ENCODE results near the gene SSR1. TPM values are rescaled to one million over a fixed set of nuclear protein-coding genes. Genes with fewer than 3 reads are reported as not detected.
"Not testable (repeated sequence)": the region's sequence is repeated elsewhere in the genome, so short reads cannot be mapped to it uniquely, and the experiment has no call there.

The SSR1 gene
- total RNA-seq, 1 donor from 2014 or later, result 150 TPM

- no peak for DNase-seq (ENCODE audit: low spot score)
Observed at GRCh38 chr6:7282097-7282906, 30.7 kb downstream of the SSR1 start.

GRCh38 chr6:7276199-7276524 lies 36.8 kb downstream of the SSR1 start:
- no peak for DNase-seq (ENCODE audit: low spot score)

- not testable (repeated sequence) for DNase-seq (ENCODE audit: low spot score)
Observed at GRCh38 chr6:7274525-7274924, 38.5 kb downstream of the SSR1 start.

GRCh38 chr6:7273709-7274108 lies 39.3 kb downstream of the SSR1 start:
- DNase-seq (ENCODE audit: low spot score), result no peak

GRCh38 chr6:7271205-7271534 lies 41.8 kb downstream of the SSR1 start:
- no peak for DNase-seq (ENCODE audit: low spot score)

- DNase-seq (ENCODE audit: low spot score), result no peak
Observed at GRCh38 chr6:7270320-7271204, 42.4 kb downstream of the SSR1 start.

- DNase-seq (ENCODE audit: low spot score), result no peak
Observed at GRCh38 chr6:7269816-7270215, 43.2 kb downstream of the SSR1 start.

GRCh38 chr6:7268816-7269555 lies 44.0 kb downstream of the SSR1 start:
- DNase-seq (ENCODE audit: low spot score), result no peak

GRCh38 chr6:7268362-7268761 lies 44.6 kb downstream of the SSR1 start:
- no peak for DNase-seq (ENCODE audit: low spot score)

- DNase-seq (ENCODE audit: low spot score), result no peak
Observed at GRCh38 chr6:7267466-7268091, 45.4 kb downstream of the SSR1 start.

- DNase-seq (ENCODE audit: low spot score), result no peak
Observed at GRCh38 chr6:7267071-7267465, 45.9 kb downstream of the SSR1 start.

- peak; percentile 51 for DNase-seq (ENCODE audit: low spot score)
Observed at GRCh38 chr6:7265385-7265726, 47.6 kb downstream of the SSR1 start.

- DNase-seq (ENCODE audit: low spot score), result peak; percentile 53
Observed at GRCh38 chr6:7264686-7265384, 48.2 kb downstream of the SSR1 start.

GRCh38 chr6:7264041-7264440 lies 49.0 kb downstream of the SSR1 start:
- DNase-seq (ENCODE audit: low spot score), result peak; percentile 83

- DNase-seq (ENCODE audit: low spot score), result peak; percentile 43
Observed at GRCh38 chr6:7263519-7263805, 49.5 kb downstream of the SSR1 start.

- peak; percentile 73 for DNase-seq (ENCODE audit: low spot score)
Observed at GRCh38 chr6:7262746-7263518, 50.1 kb downstream of the SSR1 start.

GRCh38 chr6:7261852-7262461 lies 51.0 kb downstream of the SSR1 start:
- DNase-seq (ENCODE audit: low spot score), result no peak

GRCh38 chr6:7261032-7261841 lies 51.8 kb downstream of the SSR1 start:
- DNase-seq (ENCODE audit: low spot score), result no peak

All from mesenteric fat pad (tissue), 1 donor.